Tibial nerve (tissue), 4 donors: ENCODE measurements around the gene SLX9.

Experiments used
- EP300 ChIP-seq, 2 donors: sonication (generic); formaldehyde crosslinking; IDR thresholded peaks; one replicate each; pipeline ENCODE4 v1.6.1; 2017; ENCODE audit warnings: antibody characterized with exemption in 2 of 2, mild to moderate bottlenecking in 1 of 2
- POLR2A ChIP-seq, 2 donors: fragments of 450-650 bp; IDR thresholded peaks; one replicate each; pipeline ENCODE4 v1.6.1; 2017; ENCODE audit warnings: antibody characterized with exemption in 2 of 2, mild to moderate bottlenecking in 2 of 2, moderate library complexity in 2 of 2
- TF ChIP-seq, protein P1 (sequence below), 5 experiments: fragments of 200-600 bp in 3 of 5; fragments of 450-650 bp in 2 of 5; sonication (generic) in 3 of 5; IDR thresholded peaks; one replicate each; pipeline ENCODE4 v1.5.1; 2016 to 2019; ENCODE audit warnings: antibody characterized with exemption in 5 of 5, mild to moderate bottlenecking in 3 of 5, moderate library complexity in 2 of 5

DNA sequence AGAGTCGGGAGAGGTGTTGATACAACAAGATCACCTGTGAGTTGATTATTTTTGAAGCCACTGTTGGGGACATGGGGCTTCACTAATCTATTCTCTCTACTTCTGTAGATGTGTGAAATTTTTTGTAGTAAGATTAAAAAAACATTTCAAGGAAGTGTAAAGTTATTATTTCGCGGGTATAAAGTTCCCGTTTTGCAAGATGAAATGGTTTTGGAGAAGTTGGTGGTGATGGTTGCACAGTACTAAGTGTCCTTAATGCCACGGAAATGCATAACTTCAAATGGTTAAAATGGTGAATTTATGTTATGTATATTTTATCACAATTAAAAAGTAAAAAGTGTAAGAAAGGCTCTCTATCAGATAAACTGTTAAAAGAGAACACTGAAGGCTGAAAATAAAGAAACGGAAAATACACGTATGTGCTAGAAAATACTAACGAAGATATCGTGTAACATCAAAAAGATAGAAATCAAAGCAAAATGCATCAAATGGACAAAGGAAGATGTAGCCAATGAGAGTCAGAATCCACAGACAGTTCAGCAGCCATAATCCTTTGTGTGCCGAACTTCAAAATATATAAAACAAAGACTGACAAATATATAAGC, 16.2 kb upstream of the SLX9 start:
- TF ChIP-seq, protein P1, sequence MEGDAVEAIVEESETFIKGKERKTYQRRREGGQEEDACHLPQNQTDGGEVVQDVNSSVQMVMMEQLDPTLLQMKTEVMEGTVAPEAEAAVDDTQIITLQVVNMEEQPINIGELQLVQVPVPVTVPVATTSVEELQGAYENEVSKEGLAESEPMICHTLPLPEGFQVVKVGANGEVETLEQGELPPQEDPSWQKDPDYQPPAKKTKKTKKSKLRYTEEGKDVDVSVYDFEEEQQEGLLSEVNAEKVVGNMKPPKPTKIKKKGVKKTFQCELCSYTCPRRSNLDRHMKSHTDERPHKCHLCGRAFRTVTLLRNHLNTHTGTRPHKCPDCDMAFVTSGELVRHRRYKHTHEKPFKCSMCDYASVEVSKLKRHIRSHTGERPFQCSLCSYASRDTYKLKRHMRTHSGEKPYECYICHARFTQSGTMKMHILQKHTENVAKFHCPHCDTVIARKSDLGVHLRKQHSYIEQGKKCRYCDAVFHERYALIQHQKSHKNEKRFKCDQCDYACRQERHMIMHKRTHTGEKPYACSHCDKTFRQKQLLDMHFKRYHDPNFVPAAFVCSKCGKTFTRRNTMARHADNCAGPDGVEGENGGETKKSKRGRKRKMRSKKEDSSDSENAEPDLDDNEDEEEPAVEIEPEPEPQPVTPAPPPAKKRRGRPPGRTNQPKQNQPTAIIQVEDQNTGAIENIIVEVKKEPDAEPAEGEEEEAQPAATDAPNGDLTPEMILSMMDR (IDR thresholded peaks at IDR 0.05): no peak
- TF ChIP-seq POLR2A (IDR thresholded peaks at IDR 0.05): no peak
- no peak for TF ChIP-seq EP300 (IDR thresholded peaks at IDR 0.05)
